Measurements from ENCODE around the gene HPCAL1.

DNA sequence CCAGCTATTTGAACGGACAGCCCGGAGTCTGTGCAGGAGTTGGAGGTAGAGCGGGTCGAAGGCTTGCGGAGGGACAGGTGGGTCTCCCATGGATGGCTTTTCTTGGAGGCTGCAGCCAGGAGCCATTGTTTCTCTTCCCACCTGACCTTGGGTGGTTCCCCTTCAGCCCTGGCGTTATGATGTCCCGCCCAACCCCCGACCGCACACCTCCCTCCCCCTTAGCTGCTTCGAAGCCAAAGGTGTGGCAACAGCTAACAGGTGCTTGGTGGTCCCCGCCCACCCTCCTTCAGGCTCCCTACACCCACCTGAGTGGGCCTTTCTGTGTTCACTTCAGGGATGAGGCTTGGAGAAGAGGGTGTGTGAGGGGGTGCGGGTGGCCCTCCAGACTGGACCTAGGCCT, 62.7 kb downstream of the HPCAL1 start:
- no peak for TF ChIP-seq CTCF (IDR thresholded peaks at IDR 0.05)
- TF ChIP-seq ZFX (IDR thresholded peaks at IDR 0.05; ENCODE audit: borderline replicate concordance): no peak

Measured in 22Rv1 (cell line).